Keratinocyte (primary cell): Measurements from ENCODE around the gene TLL2. TPM values are rescaled to one million over a fixed set of nuclear protein-coding genes. Genes with fewer than 3 reads are reported as not detected.

ENCODE experiments used
- DNase-seq: peaks from one replicate; pipeline ENCODE4 v3.0.0-alpha.2; 2011; ENCODE audit warnings: low read depth, missing footprints, low spot score
- FAIRE-seq: peaks from 2 replicates; lab custom pipeline; 2011; peaks lifted over from hg19 to GRCh38; lab: Jason Lieb, UNC
- H2AFZ ChIP-seq: 2 replicates; pipeline ENCODE4 v1.6.0; 2012; ENCODE audit warnings: low read length, control low read depth, inconsistent platforms; ENCODE audit not compliant: control insufficient read depth
- H3K27ac ChIP-seq: 2 replicates; pipeline ENCODE4 v1.5.1; 2011; ENCODE audit warnings: low read length; ENCODE audit not compliant: control insufficient read depth, insufficient read depth
- H3K27me3 ChIP-seq: 3 replicates; pipeline ENCODE4 v1.6.0; 2011; ENCODE audit warnings: low read length; ENCODE audit not compliant: control insufficient read depth, insufficient read depth; ENCODE audit errors: extremely low read depth
- H3K36me3 ChIP-seq, 2 experiments: 2 replicates in 1 of 2; 3 replicates in 1 of 2; pipeline ENCODE4 v1.5.1; 2011; ENCODE audit warnings: low read length in 2 of 2, mild to moderate bottlenecking in 1 of 2; ENCODE audit not compliant: control insufficient read depth in 2 of 2, insufficient read depth in 2 of 2; ENCODE audit errors: extremely low read depth in 1 of 2
- H3K4me1 ChIP-seq: 3 replicates; pipeline ENCODE4 v1.5.1; 2011; ENCODE audit warnings: low read length; ENCODE audit not compliant: control insufficient read depth, insufficient read depth; ENCODE audit errors: extremely low read depth
- H3K4me2 ChIP-seq: 3 replicates; pipeline ENCODE4 v1.6.0; 2011; ENCODE audit warnings: low read depth, low read length; ENCODE audit not compliant: control insufficient read depth, insufficient read depth; ENCODE audit errors: extremely low read depth
- H3K4me3 ChIP-seq, 3 experiments: fragments of 200-600 bp in 1 of 3; sonication (generic) in 1 of 3; 2 replicates in 2 of 3; 3 replicates in 1 of 3; pipeline ENCODE4 v1.5.1; 2011 to 2016; ENCODE audit warnings: low read length in 3 of 3, mild to moderate bottlenecking in 3 of 3, control low read depth in 2 of 3, inconsistent platforms in 1 of 3, low read depth in 1 of 3, mixed read lengths in 1 of 3, mixed run types in 1 of 3, moderate library complexity in 1 of 3; ENCODE audit not compliant: control insufficient read depth in 2 of 3, insufficient read depth in 2 of 3; ENCODE audit errors: extremely low read depth in 1 of 3
- H3K79me2 ChIP-seq: 2 replicates; pipeline ENCODE4 v1.6.0; 2012; ENCODE audit warnings: low read length; ENCODE audit not compliant: control insufficient read depth, insufficient read depth
- H3K9ac ChIP-seq: 3 replicates; pipeline ENCODE4 v1.6.0; 2011; ENCODE audit warnings: low read length; ENCODE audit not compliant: control insufficient read depth, insufficient read depth; ENCODE audit errors: extremely low read depth
- H3K9me1 ChIP-seq: 3 replicates; pipeline ENCODE4 v1.6.0; 2011; ENCODE audit warnings: low read length; ENCODE audit not compliant: control insufficient read depth, insufficient read depth; ENCODE audit errors: extremely low read depth
- H3K9me3 ChIP-seq: 2 replicates; pipeline ENCODE4 v1.5.1; 2012; ENCODE audit warnings: low read depth, low read length; ENCODE audit not compliant: control insufficient read depth
- H4K20me1 ChIP-seq: 3 replicates; pipeline ENCODE4 v1.6.0; 2011; ENCODE audit warnings: low read length; ENCODE audit not compliant: control insufficient read depth, insufficient read depth; ENCODE audit errors: extremely low read depth
- EZH2 ChIP-seq: IDR thresholded peaks from one replicate; pipeline ENCODE4 v1.6.1; 2012; ENCODE audit warnings: inconsistent platforms, mild to moderate bottlenecking, low read length, moderate library complexity
- dilution Hi-C: fragments of 300-500 bp; cut with MboI; formaldehyde crosslinking; loops from one replicate; pipeline ENCODE4 v1.7.0; 2020; ENCODE audit warnings: low sequenced_read_pairs; ENCODE audit not compliant: extremely low pct_ligation_motif_present
- polyA plus RNA-seq, 5 experiments: library from polyadenylated mRNA; depleted of rRNA in 3 of 5; stranded (reverse) in 3 of 5; stranded (forward) in 1 of 5; unstranded in 1 of 5; fragments of >200 nt; gene quantifications; 1 replicate in 1 of 5; 2 replicates in 3 of 5; 3 replicates in 1 of 5; pipeline versions ENCODE4 v1.2.1 to v1.2.3, GENCODE V29; 2011 to 2012; ENCODE audit warnings: missing spikeins in 2 of 5, low read depth in 1 of 5, low replicate concordance in 1 of 5
- TF ChIP-seq, protein P1 (sequence below), 3 experiments: IDR thresholded peaks in 1 of 3; conservative IDR thresholded peaks in 1 of 3; optimal IDR thresholded peaks in 1 of 3; 2 replicates in 2 of 3; 3 replicates in 1 of 3; pipeline versions ENCODE3 to v1.5.1; 2011; ENCODE audit warnings: low read length in 3 of 3, mild to moderate bottlenecking in 3 of 3, moderate library complexity in 2 of 3, control low read depth in 1 of 3, inconsistent platforms in 1 of 3; ENCODE audit not compliant: insufficient read depth in 2 of 3; ENCODE audit errors: extremely low read depth in 1 of 3

TLL2 gene
- polyA plus RNA-seq, 1 donor (not counting 4 experiments of a cell fraction or from before 2014, with no cell fraction given), result 0.83 TPM

DNA sequence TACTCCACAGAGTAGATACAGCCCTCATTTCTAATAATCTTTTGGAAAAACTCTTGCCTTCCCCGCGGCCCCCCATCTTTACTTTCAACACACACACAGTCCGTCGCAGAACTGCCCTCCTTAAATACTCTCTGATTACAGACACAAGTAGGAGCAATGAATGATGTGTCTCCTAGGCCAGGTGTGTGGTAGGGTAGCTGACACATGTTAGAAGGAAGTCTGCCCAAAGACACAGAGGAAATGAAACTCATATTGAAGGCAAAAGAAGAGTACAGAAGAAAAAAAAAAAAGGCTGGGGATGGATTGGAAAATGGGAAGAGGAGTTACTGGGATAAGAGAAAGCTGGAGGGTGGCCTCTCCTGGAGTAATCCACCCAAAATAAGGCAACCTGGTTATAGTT is 169.5 kb downstream of the TLL2 start:
- dilution Hi-C loops, result no loop called here
- no peaks in the 10 kb centered on the region for H3K79me2 ChIP-seq
- H3K4me2 ChIP-seq, result no peak overlapping the region
- no peaks in the 10 kb centered on the region for H3K36me3 ChIP-seq
- no peak for DNase-seq
- H3K4me3 ChIP-seq, result no peak overlapping the region
- FAIRE-seq, result no peak
- TF ChIP-seq, protein P1, sequence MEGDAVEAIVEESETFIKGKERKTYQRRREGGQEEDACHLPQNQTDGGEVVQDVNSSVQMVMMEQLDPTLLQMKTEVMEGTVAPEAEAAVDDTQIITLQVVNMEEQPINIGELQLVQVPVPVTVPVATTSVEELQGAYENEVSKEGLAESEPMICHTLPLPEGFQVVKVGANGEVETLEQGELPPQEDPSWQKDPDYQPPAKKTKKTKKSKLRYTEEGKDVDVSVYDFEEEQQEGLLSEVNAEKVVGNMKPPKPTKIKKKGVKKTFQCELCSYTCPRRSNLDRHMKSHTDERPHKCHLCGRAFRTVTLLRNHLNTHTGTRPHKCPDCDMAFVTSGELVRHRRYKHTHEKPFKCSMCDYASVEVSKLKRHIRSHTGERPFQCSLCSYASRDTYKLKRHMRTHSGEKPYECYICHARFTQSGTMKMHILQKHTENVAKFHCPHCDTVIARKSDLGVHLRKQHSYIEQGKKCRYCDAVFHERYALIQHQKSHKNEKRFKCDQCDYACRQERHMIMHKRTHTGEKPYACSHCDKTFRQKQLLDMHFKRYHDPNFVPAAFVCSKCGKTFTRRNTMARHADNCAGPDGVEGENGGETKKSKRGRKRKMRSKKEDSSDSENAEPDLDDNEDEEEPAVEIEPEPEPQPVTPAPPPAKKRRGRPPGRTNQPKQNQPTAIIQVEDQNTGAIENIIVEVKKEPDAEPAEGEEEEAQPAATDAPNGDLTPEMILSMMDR (optimal IDR thresholded peaks at IDR 0.05 in 1 of 3, IDR thresholded peaks at IDR 0.05 in 1 of 3, conservative IDR thresholded peaks at IDR 0.05 in 1 of 3; ENCODE audit: extremely low read depth in 1 of 3, insufficient read depth in 2 of 3, low read length in 3 of 3), result no peak
- TF ChIP-seq EZH2, result no peak
- no peaks in the 10 kb centered on the region for H3K9me1 ChIP-seq
- H3K9ac ChIP-seq, result no peak overlapping the region
- no peaks in the 10 kb centered on the region for H3K27me3 ChIP-seq
- no peaks in the 10 kb centered on the region for H3K4me1 ChIP-seq
- H3K9me3 ChIP-seq, result no peaks in the 10 kb centered on the region
- H4K20me1 ChIP-seq, result no peaks in the 10 kb centered on the region
- no peak overlapping the region for H3K27ac ChIP-seq
- H2AFZ ChIP-seq, result no peak overlapping the region

DNA sequence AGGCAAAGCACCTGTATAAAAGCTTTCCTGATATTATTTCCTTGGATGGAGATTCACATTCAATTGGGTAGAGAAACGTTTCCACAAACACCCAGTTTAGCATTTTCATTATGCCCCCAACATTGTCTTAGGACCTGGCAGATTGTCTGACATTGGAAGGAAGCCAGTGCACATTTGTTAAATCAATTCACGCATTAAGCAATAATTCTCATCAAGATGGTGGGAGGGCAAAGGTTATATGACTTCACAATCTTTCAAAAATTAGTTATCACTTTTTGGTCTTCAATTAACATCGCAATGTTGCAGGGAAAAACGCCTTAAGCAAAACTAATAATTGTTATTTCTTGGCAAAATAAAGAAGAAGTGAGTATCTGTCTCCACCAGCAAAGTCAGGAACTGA is 171.3 kb downstream of the TLL2 start:
- H3K27ac ChIP-seq, result no peak overlapping the region
- H2AFZ ChIP-seq, result no peak overlapping the region
- FAIRE-seq, result no peak
- H3K9me1 ChIP-seq, result no peaks in the 10 kb centered on the region
- H3K4me1 ChIP-seq, result no peaks in the 10 kb centered on the region
- TF ChIP-seq, protein P1 (optimal IDR thresholded peaks at IDR 0.05 in 1 of 3, IDR thresholded peaks at IDR 0.05 in 1 of 3, conservative IDR thresholded peaks at IDR 0.05 in 1 of 3; ENCODE audit: extremely low read depth in 1 of 3, insufficient read depth in 2 of 3, low read length in 3 of 3), result no peak
- TF ChIP-seq EZH2, result no peak
- no peak for DNase-seq
- H3K4me3 ChIP-seq, result no peak overlapping the region
- no peaks in the 10 kb centered on the region for H4K20me1 ChIP-seq
- no peak overlapping the region for H3K4me2 ChIP-seq
- H3K9ac ChIP-seq, result no peak overlapping the region
- no peaks in the 10 kb centered on the region for H3K9me3 ChIP-seq
- H3K27me3 ChIP-seq, result no peaks in the 10 kb centered on the region
- no peaks in the 10 kb centered on the region for H3K79me2 ChIP-seq
- dilution Hi-C loops, result no loop called here
- no peaks in the 10 kb centered on the region for H3K36me3 ChIP-seq
